ENCODE results near the gene TLCD2.

DNA sequence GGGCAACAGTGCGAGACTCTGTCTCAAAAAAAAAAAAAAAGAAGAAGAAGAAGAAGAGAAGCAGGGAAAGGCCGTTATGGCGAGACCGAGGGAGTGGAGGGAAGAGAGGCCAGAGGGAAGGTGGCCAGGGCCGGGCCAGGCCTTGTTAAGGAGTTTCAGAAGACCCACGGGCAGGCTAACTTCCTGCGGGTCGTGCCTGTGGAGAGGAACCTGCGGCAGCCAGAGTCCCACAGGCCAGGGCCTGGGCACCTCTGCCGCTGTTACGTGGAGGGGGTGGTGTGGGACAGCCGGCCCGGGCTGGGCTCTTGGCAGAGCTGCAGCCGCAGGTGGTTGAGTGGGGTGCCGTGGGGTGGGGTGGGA, 19.8 kb upstream of the TLCD2 start:
- TF ChIP-seq, protein P1, sequence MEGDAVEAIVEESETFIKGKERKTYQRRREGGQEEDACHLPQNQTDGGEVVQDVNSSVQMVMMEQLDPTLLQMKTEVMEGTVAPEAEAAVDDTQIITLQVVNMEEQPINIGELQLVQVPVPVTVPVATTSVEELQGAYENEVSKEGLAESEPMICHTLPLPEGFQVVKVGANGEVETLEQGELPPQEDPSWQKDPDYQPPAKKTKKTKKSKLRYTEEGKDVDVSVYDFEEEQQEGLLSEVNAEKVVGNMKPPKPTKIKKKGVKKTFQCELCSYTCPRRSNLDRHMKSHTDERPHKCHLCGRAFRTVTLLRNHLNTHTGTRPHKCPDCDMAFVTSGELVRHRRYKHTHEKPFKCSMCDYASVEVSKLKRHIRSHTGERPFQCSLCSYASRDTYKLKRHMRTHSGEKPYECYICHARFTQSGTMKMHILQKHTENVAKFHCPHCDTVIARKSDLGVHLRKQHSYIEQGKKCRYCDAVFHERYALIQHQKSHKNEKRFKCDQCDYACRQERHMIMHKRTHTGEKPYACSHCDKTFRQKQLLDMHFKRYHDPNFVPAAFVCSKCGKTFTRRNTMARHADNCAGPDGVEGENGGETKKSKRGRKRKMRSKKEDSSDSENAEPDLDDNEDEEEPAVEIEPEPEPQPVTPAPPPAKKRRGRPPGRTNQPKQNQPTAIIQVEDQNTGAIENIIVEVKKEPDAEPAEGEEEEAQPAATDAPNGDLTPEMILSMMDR (conservative IDR thresholded peaks at IDR 0.05 in 1 of 2, IDR thresholded peaks at IDR 0.05 in 1 of 2; ENCODE audit: extremely low read depth in 1 of 2, insufficient read depth in 1 of 2, low read depth in 1 of 2, low read length in 2 of 2), result no peak
- TF ChIP-seq EZH2 (IDR thresholded peaks at IDR 0.05; ENCODE audit: borderline replicate concordance, low read length), result no peak
